HG03025 (cell line): ENCODE results near the gene DNAAF5.
"Not testable (repeated sequence)": the region's sequence is repeated elsewhere in the genome, so short reads cannot be mapped to it uniquely, and the experiment has no call there.

Experiments used
- ATAC-seq: cut with Tn5 transposase; IDR thresholded peaks from one replicate; pipeline ENCODE4 v1.9.1; 2021; ENCODE audit warnings: mild to moderate bottlenecking, moderate library complexity; ENCODE audit not compliant: unreplicated experiment, low FRiP score

DNAAF5 gene

DNA sequence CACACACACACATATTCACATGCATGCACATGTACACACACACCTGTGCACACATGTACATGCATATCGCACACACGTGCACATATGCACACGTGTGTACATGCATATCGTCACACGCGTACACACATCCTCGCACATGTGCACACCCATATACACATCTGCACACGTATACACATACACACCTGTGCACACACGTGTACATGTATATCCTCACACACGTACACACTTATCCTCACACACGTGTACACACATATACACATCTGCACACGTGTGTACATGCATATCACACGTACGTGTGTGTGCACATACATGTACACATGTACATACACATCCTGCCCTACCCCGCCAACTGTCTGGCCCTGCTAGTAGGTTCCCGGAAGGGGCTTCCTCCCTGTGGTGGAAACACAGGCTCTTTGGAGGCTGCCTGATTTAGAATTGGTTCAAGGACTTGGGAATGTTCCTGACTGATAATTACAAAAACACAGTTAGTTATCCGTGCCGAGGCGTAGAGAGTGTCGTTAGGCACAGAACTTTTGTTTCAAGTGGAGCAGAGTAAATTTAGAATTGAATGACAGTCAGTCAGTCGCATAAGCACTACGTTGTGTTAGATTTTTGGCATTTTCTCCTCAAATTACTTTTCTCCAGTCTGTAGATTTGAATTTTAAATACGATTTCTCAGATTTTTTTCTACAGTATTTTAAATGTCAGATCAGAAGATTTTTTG, 19.1 kb downstream of the DNAAF5 start:
- no peak for ATAC-seq

GRCh38 chr7:746155-747061, 19.9 kb downstream of the DNAAF5 start:
- ATAC-seq, result no peak

- no peak for ATAC-seq
Observed at GRCh38 chr7:747186-747585, 20.7 kb downstream of the DNAAF5 start.

GRCh38 chr7:748446-748845, 21.9 kb downstream of the DNAAF5 start:
- no peak for ATAC-seq

DNA sequence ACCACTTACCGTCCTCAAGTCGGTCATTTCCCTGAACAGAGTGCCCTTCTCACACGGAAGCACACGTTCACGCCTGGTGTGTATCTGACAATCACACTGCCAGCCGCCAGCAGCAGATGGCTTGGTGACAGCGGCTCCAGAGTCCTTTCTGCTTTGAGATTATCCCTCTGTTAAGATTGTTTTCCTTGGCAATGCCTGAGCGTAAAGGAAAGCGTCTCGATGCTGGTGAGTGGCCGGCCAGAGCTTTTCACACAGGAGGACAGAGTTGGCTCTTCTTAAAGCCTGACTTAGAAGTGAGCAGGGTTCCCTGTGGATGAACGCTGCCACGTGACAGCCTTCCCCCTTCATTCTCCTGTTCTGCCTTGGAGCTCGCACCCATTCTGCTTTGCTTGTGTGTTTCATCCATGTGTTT, 22.6 kb downstream of the DNAAF5 start:
- ATAC-seq, result no peak

DNA sequence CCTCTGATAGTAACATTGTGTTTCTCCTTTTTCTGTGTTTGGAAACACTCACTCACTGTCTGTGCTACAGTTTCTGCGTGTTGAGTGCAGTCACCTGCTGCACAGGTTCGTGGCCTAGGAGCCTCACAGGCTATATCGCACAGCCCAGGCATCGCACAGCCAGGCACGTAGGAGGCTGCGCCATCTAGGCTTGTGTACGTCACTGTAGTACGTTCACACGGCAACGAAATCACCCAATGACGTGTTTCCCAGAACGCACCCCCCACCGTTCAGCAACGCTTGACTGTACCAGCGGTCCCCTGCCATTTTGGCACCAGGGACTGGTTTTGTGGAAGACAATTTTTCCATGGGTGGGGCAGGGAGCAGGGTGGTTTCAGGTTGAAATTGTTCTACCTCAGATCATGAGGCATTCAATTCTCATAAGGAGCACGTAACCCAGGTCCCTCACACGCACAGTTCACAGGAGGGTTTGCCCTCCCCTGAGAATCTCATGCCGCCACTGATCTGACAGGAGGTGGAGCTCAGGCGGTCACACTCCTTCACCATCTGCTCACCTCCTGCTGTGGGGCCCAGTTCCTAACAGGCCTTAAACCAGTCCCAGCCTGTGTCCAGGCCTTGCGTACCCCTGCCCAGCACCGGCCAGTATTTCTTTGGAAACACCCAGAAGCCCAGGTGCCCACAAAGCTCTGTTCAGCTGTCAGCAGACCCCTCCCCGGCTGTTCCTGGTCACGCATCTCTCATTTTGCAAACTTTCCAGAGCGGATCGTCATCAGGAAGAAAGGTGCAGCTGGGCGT, 23.8 kb downstream of the DNAAF5 start:
- no peak for ATAC-seq

DNA sequence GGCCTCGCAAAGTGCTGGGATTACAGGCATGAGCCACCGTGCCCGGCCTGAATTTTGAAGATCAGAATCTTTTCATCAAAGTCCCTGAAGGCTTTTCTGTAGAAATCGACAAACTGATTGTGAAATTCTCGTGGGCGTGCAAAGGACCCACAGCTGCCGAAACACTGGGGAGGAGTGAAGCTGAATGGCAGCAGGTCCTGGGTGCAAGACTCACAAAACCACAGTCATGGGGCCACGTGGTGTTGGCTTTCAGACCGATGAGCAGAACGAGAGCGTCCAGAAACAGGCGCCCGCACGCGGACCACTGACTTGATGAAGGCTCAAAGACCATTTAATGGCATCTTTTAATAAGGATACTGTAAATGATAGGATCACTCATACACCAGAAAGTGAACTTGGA, 25.3 kb downstream of the DNAAF5 start:
- no peak for ATAC-seq

- ATAC-seq, result not testable (repeated sequence)
Observed at GRCh38 chr7:752256-752655, 25.8 kb downstream of the DNAAF5 start.

DNA sequence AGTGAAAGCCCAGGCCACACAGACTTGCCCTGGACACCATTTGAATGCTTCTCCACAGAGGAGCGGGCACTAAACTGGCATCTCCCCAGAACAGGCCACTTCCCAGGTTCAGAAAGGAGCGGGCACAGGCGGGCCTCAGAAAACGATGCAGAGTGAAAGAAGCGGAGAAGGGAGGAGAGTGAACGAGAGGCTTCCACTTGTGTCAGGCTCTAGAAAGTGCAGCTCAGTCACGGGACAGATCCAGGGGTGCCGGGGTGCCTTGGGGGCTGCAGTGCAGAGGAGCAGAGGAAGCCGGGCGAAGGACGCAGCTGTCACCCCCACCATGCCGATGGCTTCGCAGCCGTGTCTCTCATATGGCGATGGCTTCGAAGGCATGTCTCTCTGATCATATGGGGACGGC, 26.7 kb downstream of the DNAAF5 start:
- ATAC-seq, result no peak

GRCh38 chr7:754531-755412, 28.3 kb downstream of the DNAAF5 start:
- ATAC-seq, result no peak

DNA sequence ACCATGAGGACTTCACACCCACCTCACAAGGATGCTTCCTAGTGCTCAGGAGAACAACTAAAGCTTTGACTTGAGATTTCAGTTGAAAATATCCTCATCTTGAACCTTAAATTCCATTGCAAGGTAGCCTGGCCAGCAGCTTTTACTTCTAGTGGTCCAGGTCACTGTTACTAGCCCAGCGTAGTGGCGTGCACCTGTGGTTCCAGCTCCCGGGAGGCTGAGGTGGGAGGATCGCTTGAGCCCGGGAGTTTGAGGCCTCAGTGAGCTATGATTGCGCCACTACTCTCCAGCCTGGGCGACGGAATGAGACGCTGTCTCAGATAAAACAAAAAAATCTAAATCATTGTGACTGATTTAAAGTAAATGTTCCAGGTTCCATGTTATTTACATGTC, 28.9 kb downstream of the DNAAF5 start:
- ATAC-seq, result no peak

DNA sequence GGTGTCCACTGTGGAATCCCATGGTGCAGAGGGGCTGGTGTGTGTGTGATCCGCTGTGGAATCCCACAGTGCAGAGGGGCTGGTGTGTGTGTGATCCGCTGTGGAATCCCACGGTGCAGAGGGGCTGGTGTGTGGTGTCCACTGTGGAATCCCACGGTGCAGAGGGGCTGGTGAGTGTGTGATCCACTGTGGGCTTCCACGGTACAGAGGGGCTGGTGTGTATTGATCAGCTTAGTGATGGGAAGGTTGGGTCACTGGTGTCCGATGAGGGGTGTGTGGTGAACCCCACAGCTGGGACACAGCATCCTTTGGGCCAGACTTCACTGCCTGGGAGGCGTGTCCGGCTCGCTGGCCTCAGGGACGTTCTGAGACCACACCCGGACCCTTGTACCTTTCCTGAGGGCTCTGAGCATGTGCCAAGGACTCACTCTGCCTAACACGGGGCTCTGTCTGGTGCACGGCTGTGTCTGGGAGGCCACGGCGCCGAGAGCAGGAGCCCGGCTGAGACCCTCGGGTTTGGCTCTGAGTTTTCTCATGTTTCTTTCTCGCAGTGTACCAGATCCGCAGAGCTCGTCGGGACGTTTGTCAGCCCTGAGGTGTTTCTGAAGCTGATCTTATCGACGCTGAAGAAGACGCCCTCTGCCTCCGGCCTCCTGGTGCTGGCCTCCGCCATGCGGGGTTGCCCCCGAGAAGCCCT, 29.9 kb downstream of the DNAAF5 start:
- no peak for ATAC-seq

DNA sequence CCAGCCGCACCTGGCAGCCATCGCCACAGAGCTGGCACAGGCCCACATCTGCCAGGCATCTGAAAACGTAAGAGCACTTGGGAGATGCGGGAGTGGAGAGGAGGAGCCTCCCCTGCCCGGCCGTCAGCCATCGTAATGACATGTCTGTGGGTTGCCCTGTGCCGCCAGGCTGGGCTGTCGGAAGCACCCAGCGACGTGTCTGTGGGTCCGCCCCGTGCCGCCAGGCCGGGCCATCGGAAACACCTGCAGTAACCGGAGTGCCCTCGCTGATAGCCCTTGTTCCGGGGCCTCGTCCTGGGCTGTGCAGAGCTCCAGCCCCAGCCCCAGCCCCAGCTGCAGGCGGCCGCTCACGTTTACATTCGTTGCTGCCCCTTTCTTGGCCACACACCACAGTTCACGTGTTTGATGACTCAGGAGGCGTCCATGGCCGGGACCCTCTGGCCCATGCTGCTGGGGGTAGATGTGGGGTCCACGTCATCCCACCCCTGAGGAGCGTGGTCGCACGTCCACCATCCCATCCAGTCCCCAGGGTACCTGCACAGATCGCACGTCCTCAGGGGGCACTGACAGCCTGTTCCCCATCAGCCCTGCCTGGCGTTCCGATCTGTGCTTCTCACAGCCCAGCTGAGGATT, 30.5 kb downstream of the DNAAF5 start:
- no peak for ATAC-seq

DNA sequence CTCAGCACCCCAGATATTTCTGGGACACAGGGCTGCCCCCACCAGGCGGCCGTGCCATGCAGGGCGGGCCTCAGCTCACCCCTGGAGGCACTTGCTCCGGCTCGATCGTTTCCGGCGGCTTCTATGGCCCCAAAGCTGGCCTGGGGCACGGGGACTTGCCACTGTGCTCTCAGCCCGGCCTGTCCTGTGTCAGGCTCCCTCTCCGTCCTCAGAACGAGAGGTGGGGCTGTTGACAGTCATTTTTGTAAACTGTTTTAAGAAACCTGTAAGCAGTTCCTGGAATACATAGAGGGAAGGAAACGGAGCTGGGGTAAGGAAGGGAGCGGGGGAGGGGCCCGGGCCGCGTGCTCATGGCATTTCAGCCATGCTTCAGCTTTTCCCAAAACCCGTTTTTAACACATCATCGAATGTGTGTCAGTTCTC, 31.3 kb downstream of the DNAAF5 start:
- no peak for ATAC-seq

DNA sequence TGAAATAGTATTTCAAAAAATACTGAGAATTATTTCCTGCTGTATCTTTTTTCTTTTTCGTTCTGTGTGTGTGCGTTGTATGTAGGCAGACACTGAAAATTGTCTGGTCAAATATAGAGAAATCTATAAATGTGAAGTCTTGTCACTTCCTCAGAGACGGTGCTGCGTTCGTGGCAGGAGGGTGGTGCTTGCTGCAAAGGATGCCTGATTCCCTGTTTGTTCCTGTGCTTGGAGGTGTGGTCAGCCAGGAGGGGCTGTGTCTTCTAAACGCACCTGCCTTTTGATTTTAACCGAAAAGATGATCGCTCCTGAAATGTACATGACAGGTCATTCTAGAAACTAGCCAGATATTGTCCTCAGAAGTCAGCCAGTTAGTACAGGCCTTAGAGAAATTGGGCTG, 33.1 kb downstream of the DNAAF5 start:
- no peak for ATAC-seq

GRCh38 chr7:760006-760405, 33.5 kb downstream of the DNAAF5 start:
- ATAC-seq, result no peak

DNA sequence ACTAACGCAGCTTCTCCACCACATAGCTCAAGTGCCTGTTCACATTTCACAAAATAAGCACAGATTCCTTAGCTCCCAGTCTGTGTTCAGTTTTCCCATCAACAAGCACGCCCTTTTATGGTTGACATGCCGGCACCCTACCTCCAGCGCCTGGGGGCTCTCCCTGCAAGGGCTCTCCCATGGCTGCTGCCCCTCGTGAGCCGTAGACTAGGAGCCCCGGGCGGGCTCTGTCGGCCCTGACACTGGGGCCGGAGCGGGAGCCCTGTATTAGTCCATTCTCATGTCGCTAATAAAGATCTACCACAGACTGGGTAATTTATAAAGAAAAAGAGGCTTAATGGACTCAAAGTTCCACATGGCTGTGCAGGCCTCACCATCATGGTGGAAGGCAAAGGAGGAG, 34.6 kb downstream of the DNAAF5 start:
- ATAC-seq, result no peak

DNA sequence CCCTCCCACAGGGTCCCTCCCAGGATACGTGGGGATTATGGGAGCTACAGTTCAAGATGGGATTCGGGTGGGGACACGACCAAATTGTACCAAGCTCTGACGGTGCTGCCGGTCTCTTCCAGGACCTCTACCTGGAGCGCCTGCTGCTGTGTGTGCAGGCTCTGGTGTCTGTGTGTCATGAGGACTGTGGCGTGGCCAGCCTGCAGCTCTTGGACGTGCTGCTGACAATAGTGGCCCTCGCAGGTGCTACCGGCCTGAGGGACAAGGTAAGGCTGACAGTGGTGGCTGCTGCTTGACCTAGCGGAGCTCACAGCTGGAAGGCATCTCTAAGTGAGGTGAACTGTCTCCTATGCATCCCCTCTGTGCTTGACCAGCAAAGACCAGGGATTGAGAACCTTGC, 35.1 kb downstream of the DNAAF5 start:
- ATAC-seq, result no peak

GRCh38 chr7:762885-763284, 36.4 kb downstream of the DNAAF5 start:
- ATAC-seq, result no peak
